A549 (cell line): ENCODE results near the gene CACFD1. TPM values are rescaled to one million over a fixed set of nuclear protein-coding genes. Genes with fewer than 3 reads are reported as not detected.

Source experiments
- ATAC-seq, 2 experiments: fragments of 200-7000 bp in 1 of 2; fragments of >200 bp in 1 of 2; cut with Nextera tagmentation in 1 of 2; cut with Tn5 transposase in 1 of 2; 3 replicates each; pipeline versions ENCODE4 v1.8.0 to v1.9.1; 2018 to 2020; ENCODE audit warnings: mild to moderate bottlenecking in 1 of 2, moderate library complexity in 1 of 2
- CTCF ChIA-PET: fragments of 300-600 bp; sonication (Branson Sonifier 250); formaldehyde crosslinking; extraction: SDS; loops from one replicate; lab custom pipeline; 2021; ENCODE audit warnings: antibody characterized with exemption, inconsistent platforms; lab: Yijun Ruan, JAX
- POLR2A ChIA-PET: fragments of 350-600 bp; formaldehyde crosslinking; extraction: SDS; loops from one replicate; lab custom pipeline; 2021; ENCODE audit warnings: antibody characterized with exemption, inconsistent platforms; lab: Yijun Ruan, JAX
- DNase-seq, 2 experiments: peaks; one replicate each; pipeline versions ENCODE4 v3.0.0 to v3.0.0-alpha.2; 2011 to 2016; ENCODE audit warnings: low read depth in 1 of 2, low spot score in 1 of 2
- FAIRE-seq: peaks from 2 replicates; lab custom pipeline; 2011; peaks lifted over from hg19 to GRCh38; lab: Jason Lieb, UNC
- H3K27ac ChIP-seq, 2 experiments: fragments of >200 bp; sonication (Bioruptor Twin); formaldehyde crosslinking; 3 replicates each; pipeline ENCODE4 v1.5.1; 2016 to 2017
- H3K4me1 ChIP-seq: fragments of >200 bp; sonication (Bioruptor Twin); formaldehyde crosslinking; 3 replicates; pipeline ENCODE4 v1.6.1; 2016
- H3K4me2 ChIP-seq: fragments of >200 bp; sonication (Bioruptor Twin); formaldehyde crosslinking; 3 replicates; pipeline ENCODE4 v1.6.1; 2016
- H3K4me3 ChIP-seq: fragments of >200 bp; sonication (Bioruptor Twin); formaldehyde crosslinking; 3 replicates; pipeline ENCODE4 v1.5.1; 2016
- H3K9me3 ChIP-seq: fragments of >200 bp; sonication (Bioruptor Twin); formaldehyde crosslinking; 3 replicates; pipeline ENCODE4 v1.6.1; 2016
- CBX8 ChIP-seq: fragments of 200-600 bp; sonication (generic); IDR thresholded peaks from 2 replicates; pipeline ENCODE4 v1.6.1; 2016
- CHD2 ChIP-seq: fragments of 150-350 bp; IDR thresholded peaks from 2 replicates; pipeline ENCODE4 v1.6.1; 2014; ENCODE audit warnings: low read length; ENCODE audit not compliant: partially characterized antibody
- E2F6 ChIP-seq: IDR thresholded peaks from 2 replicates; pipeline ENCODE4 v1.6.1; 2012; ENCODE audit warnings: low read depth, borderline replicate concordance
- EHMT2 ChIP-seq: fragments of 200-600 bp; sonication (generic); IDR thresholded peaks from 2 replicates; pipeline ENCODE4 v1.6.1; 2016; ENCODE audit warnings: antibody characterized with exemption, low read depth, mild to moderate bottlenecking, moderate library complexity
- ELK1 ChIP-seq: fragments of 150-350 bp; IDR thresholded peaks from 2 replicates; pipeline ENCODE4 v1.6.1; 2014; ENCODE audit warnings: low read depth, mild to moderate bottlenecking, low read length
- EP300 ChIP-seq, 2 experiments: fragments of >200 bp; sonication (Bioruptor Twin); formaldehyde crosslinking; IDR thresholded peaks; 2 replicates in 1 of 2; 3 replicates in 1 of 2; pipeline ENCODE4 v1.6.1; 2016 to 2017
- FOSL2 ChIP-seq, 2 experiments: fragments of 450-650 bp in 1 of 2; fragments of >200 bp in 1 of 2; sonication (Bioruptor Twin) in 1 of 2; formaldehyde crosslinking; IDR thresholded peaks; 2 replicates each; pipeline versions ENCODE4 v1.5.0 to v1.6.1; 2016 to 2020; ENCODE audit warnings: mild to moderate bottlenecking in 1 of 2, moderate library complexity in 1 of 2
- FOXS1 ChIP-seq: fragments of 250-450 bp; sonication (Bioruptor Pico); IDR thresholded peaks from 2 replicates; pipeline ENCODE4 v1.5.0; 2020; ENCODE audit warnings: mild to moderate bottlenecking, moderate library complexity
- GATA3 ChIP-seq: IDR thresholded peaks from 2 replicates; pipeline ENCODE4 v1.6.1; 2012; ENCODE audit warnings: borderline replicate concordance
- HDAC2 ChIP-seq: fragments of 200-600 bp; sonication (generic); IDR thresholded peaks from 2 replicates; pipeline ENCODE4 v1.6.1; 2016
- HES2 ChIP-seq: fragments of >200 bp; sonication (Bioruptor Twin); formaldehyde crosslinking; IDR thresholded peaks from 2 replicates; pipeline ENCODE4 v1.6.1; 2016
- HOXB13 ChIP-seq: fragments of 250-450 bp; sonication (Bioruptor Pico); IDR thresholded peaks from 2 replicates; pipeline ENCODE4 v1.5.0; 2020; ENCODE audit warnings: low read depth, mild to moderate bottlenecking, moderate library complexity
- JUNB ChIP-seq: fragments of >200 bp; sonication (Bioruptor Twin); formaldehyde crosslinking; IDR thresholded peaks from 2 replicates; pipeline ENCODE4 v1.6.1; 2016
- KDM1A ChIP-seq: fragments of 200-600 bp; sonication (generic); IDR thresholded peaks from 2 replicates; pipeline ENCODE4 v1.6.1; 2016; ENCODE audit warnings: low read depth, mild to moderate bottlenecking
- NR3C1 ChIP-seq: fragments of >200 bp; sonication (Bioruptor Twin); formaldehyde crosslinking; IDR thresholded peaks from 3 replicates; pipeline ENCODE4 v1.6.1; 2017
- PBX3 ChIP-seq: IDR thresholded peaks from 2 replicates; pipeline ENCODE4 v1.6.1; 2012
- RAD21 ChIP-seq, 2 experiments: fragments of >200 bp in 1 of 2; sonication (Bioruptor Twin) in 1 of 2; formaldehyde crosslinking in 1 of 2; IDR thresholded peaks in 1 of 2; conservative IDR thresholded peaks in 1 of 2; 2 replicates in 1 of 2; 3 replicates in 1 of 2; pipeline ENCODE4 v1.6.1; 2012 to 2018; ENCODE audit warnings: inconsistent platforms in 1 of 2
- SREBF2 ChIP-seq: fragments of 450-650 bp; IDR thresholded peaks from 2 replicates; pipeline ENCODE4 v1.6.1; 2014; ENCODE audit warnings: mild to moderate bottlenecking, moderate library complexity
- TFCP2L1 ChIP-seq: fragments of 250-450 bp; sonication (Bioruptor Pico); IDR thresholded peaks from 2 replicates; pipeline ENCODE4 v1.5.0; 2021; ENCODE audit warnings: mild to moderate bottlenecking
- ZC3H11A ChIP-seq: fragments of 450-650 bp; IDR thresholded peaks from 2 replicates; pipeline ENCODE4 v1.6.1; 2014; ENCODE audit warnings: antibody characterized with exemption, mild to moderate bottlenecking
- WGBS: methylation state at CpG from one replicate; pipeline ENCODE4 v1.1.6; 2017; ENCODE audit errors: missing lambda C conversion rate; 5-methylcytosine and 5-hydroxymethylcytosine counted together
- polyA plus RNA-seq, 4 experiments: library from polyadenylated mRNA; depleted of rRNA in 3 of 4; stranded (reverse); fragments of >200 nt; fragmentation: RNase III in 1 of 4; extraction: RNeasy Plus Mini Kit Qiagen cat#74134 plus additional on column Dnase treatment in 1 of 4; gene quantifications; 2 replicates in 3 of 4; 3 replicates in 1 of 4; pipeline ENCODE4 v1.2.3, GENCODE V29; 2011 to 2017

Gene CACFD1
- polyA plus RNA-seq, 2 of the 4 experiments (the other 2 are of a cell fraction): 5.0 to 8.0 TPM

GRCh38 chr9:133423216-133423615 is 36.6 kb upstream of the CACFD1 start (continued):
- no peak for TF ChIP-seq ELK1
- TF ChIP-seq GATA3: no peak
- no peak for TF ChIP-seq NR3C1
- no peak for TF ChIP-seq FOXS1 (CRISPR knock-in tag)
- no peak for TF ChIP-seq EHMT2
- no peak for TF ChIP-seq KDM1A
- TF ChIP-seq E2F6: no peak
- TF ChIP-seq, all 56 proteins: peak for 0

- H3K4me3 ChIP-seq: no peak overlapping the region
- ATAC-seq: no peak
- no peaks in the 10 kb centered on the region for H3K9me3 ChIP-seq
- 76% methylated on average over 7 of the region's 12 CpGs for WGBS
- no peak for DNase-seq
- TF ChIP-seq TFCP2L1 (CRISPR knock-in tag): no peak
- TF ChIP-seq CBX8: no peak
- no peak for TF ChIP-seq JUNB
- TF ChIP-seq RAD21 (conservative IDR thresholded peaks at IDR 0.05 in 1 of 2, IDR thresholded peaks at IDR 0.05 in 1 of 2): no peak
- TF ChIP-seq ZC3H11A: no peak
- H3K27ac ChIP-seq: no peak overlapping the region
- H3K4me2 ChIP-seq: no peak overlapping the region
- ChIA-PET POLR2A (no interaction called here), CTCF (interaction anchor here (1.1 to 1.2 kb wide), 2 partner anchors 49 to 61 kb away, joined by 3 read pairs; no protein-coding TSS in a partner anchor)
- H3K4me1 ChIP-seq: peaks cover 6% of the 10 kb centered on the region; the same call in 1 of the 3 replicates
- no peak for FAIRE-seq
These were observed 35.6 kb upstream of the CACFD1 start for GRCh38 chr9:133424187-133424586.

- FAIRE-seq (no peak), DNase-seq (no peak), ATAC-seq (no peak)
- Histone ChIP-seq H3K27ac (no peak overlapping the region), H3K4me1 (peaks cover 6% of the 10 kb centered on the region; the same call in 1 of the 3 replicates), H3K4me3 (no peak overlapping the region), H3K4me2 (no peak overlapping the region), H3K9me3 (no peaks in the 10 kb centered on the region)
- 60% methylated on average over 15 of the region's 22 CpGs for WGBS
- ChIA-PET POLR2A (no interaction called here), CTCF (interaction anchor here (0.7 to 1.6 kb wide), 7 partner anchors 18 to 60 kb away, joined by 3 to 8 read pairs (median 3); no protein-coding TSS in a partner anchor)
- TF ChIP-seq EP300 (IDR thresholded peaks at IDR 0.05) (no peak), PBX3 (no peak), HDAC2 (no peak), HES2 (no peak), ELK1 (no peak), FOSL2 (IDR thresholded peaks at IDR 0.05) (no peak), FOSL2 (CRISPR knock-in tag; IDR thresholded peaks at IDR 0.05) (no peak), SREBF2 (no peak), HOXB13 (no peak), E2F6 (no peak), CHD2 (no peak), TFCP2L1 (CRISPR knock-in tag) (no peak)
These were observed 34.6 kb upstream of the CACFD1 start for GRCh38 chr9:133425049-133425632.
